Myocyte (in vitro differentiated cells): ENCODE measurements around the gene ARFIP1. TPM values are rescaled to one million over a fixed set of nuclear protein-coding genes. Genes with fewer than 3 reads are reported as not detected.
"Not testable (repeated sequence)": the region's sequence is repeated elsewhere in the genome, so short reads cannot be mapped to it uniquely, and the experiment has no call there.

ENCODE experiments used
- DNase-seq: peaks from one replicate; pipeline ENCODE4 v3.0.0-alpha.2; 2012; ENCODE audit warnings: low read depth
- polyA plus RNA-seq: library from polyadenylated mRNA; unstranded; fragments of >200 nt; gene quantifications from one replicate; pipeline ENCODE4 v1.2.1, GENCODE V29; 2012; ENCODE audit warnings: missing spikeins
- total RNA-seq: library from RNA; depleted of rRNA; stranded (reverse); fragments of >200 nt; gene quantifications from 2 replicates; pipeline ENCODE4 v1.2.3, GENCODE V29; 2014

Gene ARFIP1
- total RNA-seq, result 22.9 and 26.7 TPM in 2 replicates
- 11.9 TPM for polyA plus RNA-seq

GRCh38 chr4:152779513-152780266 is at the start of gene ARFIP1, which contains the start of gene TIGD4:
Gene ARFIP1 (plus strand): TSS chr4:152779954. CDS start chr4:152829634, 49,680 bp downstream.
Gene TIGD4 (minus strand): TSS chr4:152779730. CDS start chr4:152771004, 8,726 bp downstream.
- peak; percentile 98 for DNase-seq

GRCh38 chr4:152731997-152732396 is 47.8 kb upstream of the ARFIP1 start:
- DNase-seq, result no peak

- DNase-seq, result no peak
These were observed 45.6 kb upstream of the ARFIP1 start for GRCh38 chr4:152734015-152734698.

- DNase-seq, result no peak
These were observed 45.1 kb upstream of the ARFIP1 start for GRCh38 chr4:152734699-152735050.

GRCh38 chr4:152735396-152735859 is 44.3 kb upstream of the ARFIP1 start:
- DNase-seq, result peak; percentile 34

GRCh38 chr4:152735906-152736305 is 43.8 kb upstream of the ARFIP1 start:
- no peak for DNase-seq

- DNase-seq, result no peak
These were observed 40.9 kb upstream of the ARFIP1 start for GRCh38 chr4:152738827-152739226.

- DNase-seq, result no peak
These were observed 32.3 kb upstream of the ARFIP1 start for GRCh38 chr4:152747444-152747843.

GRCh38 chr4:152748619-152749018 is 31.1 kb upstream of the ARFIP1 start:
- no peak for DNase-seq

- DNase-seq, result no peak
These were observed 16.0 kb upstream of the ARFIP1 start for GRCh38 chr4:152763796-152764195.

- DNase-seq, result not testable (repeated sequence)
These were observed 14.6 kb upstream of the ARFIP1 start for GRCh38 chr4:152765069-152765737.

- DNase-seq, result no peak
These were observed 7.8 kb upstream of the ARFIP1 start for GRCh38 chr4:152771741-152772533.

- DNase-seq, result no peak
These were observed 6.4 kb upstream of the ARFIP1 start for GRCh38 chr4:152773339-152773738.

- DNase-seq, result no peak
These were observed 5.8 kb upstream of the ARFIP1 start for GRCh38 chr4:152773953-152774352.

GRCh38 chr4:152776352-152776751 is 3.4 kb upstream of the ARFIP1 start:
- DNase-seq, result no peak

GRCh38 chr4:152777488-152777887 is 2.3 kb upstream of the ARFIP1 start:
- no peak for DNase-seq

GRCh38 chr4:152778656-152779512 is 870 bp upstream of the ARFIP1 start:
- peak; percentile 68 for DNase-seq

- DNase-seq, result peak; percentile 46
These were observed 569 bp downstream of the ARFIP1 start for GRCh38 chr4:152780267-152780778.

- DNase-seq, result peak; percentile 61
These were observed 5.0 kb downstream of the ARFIP1 start for GRCh38 chr4:152784490-152785350.
